KMS-11 (cell line): Measurements from ENCODE around the gene POLR2F.

Experiments
- H2AFZ ChIP-seq: fragments of 200-600 bp; sonication (generic); 2 replicates; pipeline ENCODE4 v1.6.1; 2016; ENCODE audit warnings: antibody characterized with exemption, mixed run types, low read depth
- H3K27ac ChIP-seq: fragments of 200-600 bp; sonication (generic); 2 replicates; pipeline ENCODE4 v1.6.1; 2016; ENCODE audit warnings: mild to moderate bottlenecking, mixed run types
- H3K27me3 ChIP-seq: fragments of 200-600 bp; sonication (generic); 2 replicates; pipeline ENCODE4 v1.6.1; 2017; ENCODE audit warnings: mild to moderate bottlenecking, low read depth, mixed run types, moderate library complexity; ENCODE audit not compliant: insufficient read depth
- H3K36me3 ChIP-seq: fragments of 200-600 bp; sonication (generic); 2 replicates; pipeline ENCODE4 v1.6.1; 2017; ENCODE audit warnings: mild to moderate bottlenecking, mixed run types; ENCODE audit not compliant: insufficient read depth
- H3K4me1 ChIP-seq: fragments of 200-600 bp; sonication (generic); 2 replicates; pipeline ENCODE4 v1.6.1; 2016; ENCODE audit warnings: mild to moderate bottlenecking, low read depth, mixed run types; ENCODE audit not compliant: poor library complexity, severe bottlenecking
- H3K4me2 ChIP-seq: fragments of 200-600 bp; sonication (generic); 2 replicates; pipeline ENCODE4 v1.7.0; 2016; ENCODE audit warnings: mild to moderate bottlenecking, mixed run types
- H3K4me3 ChIP-seq: fragments of 200-600 bp; sonication (generic); IDR thresholded peaks from 2 replicates; pipeline ENCODE4 v1.6.1; 2017; ENCODE audit warnings: low read depth, low read length, mixed read lengths; ENCODE audit not compliant: insufficient read depth
- H3K79me2 ChIP-seq: fragments of 200-600 bp; sonication (generic); 2 replicates; pipeline ENCODE4 v1.6.1; 2016; ENCODE audit warnings: low read depth, mixed run types; ENCODE audit not compliant: insufficient read depth
- H3K9ac ChIP-seq: fragments of 200-600 bp; sonication (generic); 2 replicates; pipeline ENCODE4 v1.6.1; 2016; ENCODE audit warnings: mild to moderate bottlenecking, mixed run types
- H4K20me1 ChIP-seq: fragments of 200-600 bp; sonication (generic); 2 replicates; pipeline ENCODE4 v1.6.1; 2016; ENCODE audit warnings: mild to moderate bottlenecking, mixed run types; ENCODE audit not compliant: insufficient read depth
- CTCF ChIP-seq: fragments of 200-600 bp; sonication (generic); conservative IDR thresholded peaks from 2 replicates; pipeline ENCODE4 v1.6.1; 2017; ENCODE audit warnings: low read depth, mild to moderate bottlenecking, antibody characterized with exemption, low read length, moderate library complexity, mixed read lengths

The POLR2F gene

GRCh38 chr22:37961062-37961461, 7.6 kb downstream of the POLR2F start:
- Histone ChIP-seq H3K9ac (no peak overlapping the region), H3K27ac (no peak overlapping the region), H3K27me3 (no peaks in the 10 kb centered on the region), H3K36me3 (no peaks in the 10 kb centered on the region; the same call in 1 of the 2 replicates), H2AFZ (no peak overlapping the region), H3K4me2 (no peak overlapping the region), H3K4me1 (peaks cover 14% of the 10 kb centered on the region), H3K79me2 (no peaks in the 10 kb centered on the region), H4K20me1 (no peaks in the 10 kb centered on the region), H3K4me3 (no peak overlapping the region)
- no peak for TF ChIP-seq CTCF

- H4K20me1 ChIP-seq: no peaks in the 10 kb centered on the region
- H3K27me3 ChIP-seq: no peaks in the 10 kb centered on the region
- H3K9ac ChIP-seq: no peak overlapping the region
- peaks cover 14% of the 10 kb centered on the region for H3K4me1 ChIP-seq
- no peak overlapping the region for H2AFZ ChIP-seq
- no peak overlapping the region for H3K4me3 ChIP-seq
- no peaks in the 10 kb centered on the region; the same call in 1 of the 2 replicates for H3K36me3 ChIP-seq
- TF ChIP-seq CTCF: no peak
- no peaks in the 10 kb centered on the region for H3K79me2 ChIP-seq
- H3K27ac ChIP-seq: no peak overlapping the region
- no peak overlapping the region for H3K4me2 ChIP-seq
Measured at GRCh38 chr22:37965940-37966664, 12.6 kb downstream of the POLR2F start.

GRCh38 chr22:37967147-37967546, 13.6 kb downstream of the POLR2F start:
- Histone ChIP-seq H3K4me2 (no peak overlapping the region), H3K4me3 (no peak overlapping the region), H4K20me1 (no peaks in the 10 kb centered on the region), H3K79me2 (no peaks in the 10 kb centered on the region), H3K9ac (no peak overlapping the region), H2AFZ (no peak overlapping the region), H3K27ac (no peak overlapping the region), H3K4me1 (peaks cover 14% of the 10 kb centered on the region), H3K36me3 (no peaks in the 10 kb centered on the region; the same call in 1 of the 2 replicates), H3K27me3 (no peaks in the 10 kb centered on the region)
- no peak for TF ChIP-seq CTCF

GRCh38 chr22:37967637-37968451, 14.3 kb downstream of the POLR2F start:
- Histone ChIP-seq H3K4me2 (no peak overlapping the region), H3K4me3 (no peak overlapping the region), H3K4me1 (peaks cover 14% of the 10 kb centered on the region), H3K27ac (no peak overlapping the region), H4K20me1 (no peaks in the 10 kb centered on the region), H3K79me2 (no peaks in the 10 kb centered on the region), H3K36me3 (no peaks in the 10 kb centered on the region; the same call in 1 of the 2 replicates), H3K27me3 (no peaks in the 10 kb centered on the region), H2AFZ (no peak overlapping the region), H3K9ac (no peak overlapping the region)
- TF ChIP-seq CTCF: no peak
